ENCODE results near the gene PKNOX2.

PKNOX2 gene

DNA sequence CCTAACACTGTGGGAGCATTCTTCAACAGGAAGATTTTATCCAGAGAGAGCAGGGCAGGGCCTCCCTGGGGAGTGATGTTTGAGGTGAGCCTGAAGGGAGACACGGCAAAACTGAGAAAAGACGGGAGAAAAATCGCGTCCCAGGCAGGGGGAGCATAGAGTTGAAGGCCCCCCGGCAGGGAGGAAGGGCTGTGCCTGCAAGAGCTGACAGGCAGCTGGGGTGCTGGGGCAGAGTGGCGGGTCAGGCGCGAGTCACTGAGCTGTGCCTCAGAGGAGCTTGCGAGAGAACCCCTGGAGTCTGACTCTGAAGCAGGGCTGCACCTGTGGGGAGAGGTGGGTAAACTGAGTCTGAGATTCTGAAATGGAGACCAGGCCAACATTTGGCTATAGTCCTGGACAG lies 14.8 kb downstream of the PKNOX2 start:
- H3K27ac ChIP-seq = no peak overlapping the region
- H3K4me2 ChIP-seq = no peak overlapping the region
- H3K27me3 ChIP-seq = no peaks in the 10 kb centered on the region
- H3K9ac ChIP-seq = no peak overlapping the region
- no peaks in the 10 kb centered on the region for H3K9me3 ChIP-seq
- TF ChIP-seq Cebpa-rat (IDR thresholded peaks at IDR 0.05) = no peak
- peaks cover 6% of the 10 kb centered on the region; the same call in 1 of the 2 replicates for H4K20me1 ChIP-seq
- no peak overlapping the region for H3K4me3 ChIP-seq
- peaks cover 40% of the 10 kb centered on the region for H3K4me1 ChIP-seq
- H3K36me3 ChIP-seq = no peaks in the 10 kb centered on the region

- Histone ChIP-seq H3K27ac (no peak overlapping the region), H3K4me2 (no peak overlapping the region), H3K27me3 (no peaks in the 10 kb centered on the region), H3K9ac (no peak overlapping the region), H3K4me1 (peaks cover 34% of the 10 kb centered on the region), H3K4me3 (no peak overlapping the region), H3K9me3 (no peaks in the 10 kb centered on the region), H4K20me1 (peaks cover 6% of the 10 kb centered on the region; the same call in 1 of the 2 replicates), H3K36me3 (no peaks in the 10 kb centered on the region)
- no peak for TF ChIP-seq Cebpa-rat (IDR thresholded peaks at IDR 0.05)
Observed at GRCh38 chr11:125179895-125180294, 15.3 kb downstream of the PKNOX2 start.

GRCh38 chr11:125180413-125181305 lies 16.1 kb downstream of the PKNOX2 start:
- no peak for TF ChIP-seq Cebpa-rat (IDR thresholded peaks at IDR 0.05)
- Histone ChIP-seq H3K9ac (no peak overlapping the region), H3K4me3 (no peak overlapping the region), H3K4me2 (no peak overlapping the region), H3K27me3 (no peaks in the 10 kb centered on the region), H3K4me1 (peaks cover 26% of the 10 kb centered on the region), H3K9me3 (no peaks in the 10 kb centered on the region), H3K36me3 (no peaks in the 10 kb centered on the region), H4K20me1 (peaks cover 6% of the 10 kb centered on the region; the same call in 1 of the 2 replicates), H3K27ac (no peak overlapping the region)

GRCh38 chr11:125182573-125182972 lies 18.0 kb downstream of the PKNOX2 start:
- H3K4me2 ChIP-seq = no peak overlapping the region
- H4K20me1 ChIP-seq = no peaks in the 10 kb centered on the region
- peaks cover 7% of the 10 kb centered on the region for H3K4me1 ChIP-seq
- no peaks in the 10 kb centered on the region for H3K36me3 ChIP-seq
- no peak overlapping the region for H3K27ac ChIP-seq
- TF ChIP-seq Cebpa-rat (IDR thresholded peaks at IDR 0.05) = no peak
- H3K27me3 ChIP-seq = no peaks in the 10 kb centered on the region
- no peak overlapping the region for H3K9ac ChIP-seq
- peaks cover 13% of the 10 kb centered on the region for H3K9me3 ChIP-seq
- H3K4me3 ChIP-seq = no peak overlapping the region

GRCh38 chr11:125183641-125184040 lies 19.1 kb downstream of the PKNOX2 start:
- peaks cover 19% of the 10 kb centered on the region for H3K9me3 ChIP-seq
- no peaks in the 10 kb centered on the region for H4K20me1 ChIP-seq
- no peak overlapping the region for H3K27ac ChIP-seq
- no peak overlapping the region for H3K4me3 ChIP-seq
- TF ChIP-seq Cebpa-rat (IDR thresholded peaks at IDR 0.05) = no peak
- no peaks in the 10 kb centered on the region for H3K4me1 ChIP-seq
- H3K4me2 ChIP-seq = no peak overlapping the region
- no peaks in the 10 kb centered on the region for H3K27me3 ChIP-seq
- H3K36me3 ChIP-seq = no peaks in the 10 kb centered on the region
- H3K9ac ChIP-seq = no peak overlapping the region

DNA sequence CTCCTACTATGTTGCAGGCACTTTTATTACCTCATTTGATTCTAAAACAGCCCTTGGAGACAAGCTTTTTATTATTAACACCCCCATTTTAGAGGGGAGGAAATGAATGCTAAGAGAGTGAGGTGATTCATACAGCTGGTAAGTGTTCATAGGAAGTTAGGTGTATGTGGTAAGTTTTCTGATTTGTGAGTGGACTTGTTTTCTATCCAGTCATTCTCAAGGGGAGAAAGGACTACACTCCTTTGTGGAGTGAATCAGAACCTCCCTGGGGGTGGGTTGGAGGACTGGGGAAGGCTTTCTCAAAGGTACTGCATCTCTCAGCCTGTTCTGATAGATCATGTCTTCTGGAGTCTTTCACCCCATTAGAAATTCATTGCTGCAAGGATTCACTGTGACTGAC lies 23.5 kb downstream of the PKNOX2 start:
- no peak for TF ChIP-seq Cebpa-rat (IDR thresholded peaks at IDR 0.05)
- H3K9me3 ChIP-seq = peaks cover 19% of the 10 kb centered on the region
- H3K9ac ChIP-seq = no peak overlapping the region
- H3K27ac ChIP-seq = no peak overlapping the region
- H3K4me3 ChIP-seq = no peak overlapping the region
- no peaks in the 10 kb centered on the region for H3K4me1 ChIP-seq
- H4K20me1 ChIP-seq = no peaks in the 10 kb centered on the region
- no peak overlapping the region for H3K4me2 ChIP-seq
- H3K36me3 ChIP-seq = no peaks in the 10 kb centered on the region
- no peaks in the 10 kb centered on the region for H3K27me3 ChIP-seq

DNA sequence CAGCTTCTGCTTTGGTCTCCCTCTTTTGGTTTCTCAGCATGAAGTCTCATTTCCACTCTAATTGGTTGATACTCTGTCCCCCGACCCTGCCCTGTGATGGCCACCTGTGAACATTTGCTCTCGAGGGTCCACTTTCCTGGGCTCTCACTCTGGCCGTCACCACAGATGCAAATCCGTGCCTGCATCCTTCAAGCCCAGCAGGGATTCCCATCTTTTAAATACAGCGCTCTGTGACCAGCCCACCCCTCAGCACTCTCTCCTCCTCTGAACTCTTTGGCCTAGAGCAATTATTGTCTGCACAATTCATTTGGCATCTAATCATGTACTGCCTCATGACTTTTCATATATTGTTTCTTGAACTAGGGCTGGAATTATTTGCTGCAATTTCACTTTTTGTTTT lies 26.0 kb downstream of the PKNOX2 start:
- no peak overlapping the region for H3K27ac ChIP-seq
- H3K27me3 ChIP-seq = no peaks in the 10 kb centered on the region
- H3K9ac ChIP-seq = no peak overlapping the region
- H3K4me1 ChIP-seq = no peaks in the 10 kb centered on the region
- no peaks in the 10 kb centered on the region for H4K20me1 ChIP-seq
- peaks cover 29% of the 10 kb centered on the region for H3K9me3 ChIP-seq
- H3K4me3 ChIP-seq = no peak overlapping the region
- no peak for TF ChIP-seq Cebpa-rat (IDR thresholded peaks at IDR 0.05)
- H3K4me2 ChIP-seq = no peak overlapping the region
- no peaks in the 10 kb centered on the region for H3K36me3 ChIP-seq

DNA sequence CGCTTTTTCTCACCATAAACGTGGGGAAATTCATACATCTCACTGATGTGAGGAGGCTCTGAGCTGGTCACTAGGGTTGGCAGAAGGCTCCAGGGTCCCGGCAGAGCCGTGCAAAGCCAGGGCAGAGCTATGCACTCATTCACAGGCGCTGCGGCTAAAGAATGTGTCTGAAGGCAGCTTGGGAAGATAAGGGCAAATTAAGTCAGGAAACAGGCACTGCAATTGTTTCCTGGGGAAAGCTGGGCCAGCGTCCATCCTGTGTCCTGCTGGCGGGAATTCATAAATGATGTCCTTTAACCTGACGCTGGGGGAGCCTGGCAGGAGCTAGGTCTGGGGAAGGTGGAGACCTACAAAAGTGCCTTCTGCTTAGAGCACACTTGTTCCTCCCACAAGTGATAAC lies 27.6 kb downstream of the PKNOX2 start:
- Histone ChIP-seq H3K27me3 (no peaks in the 10 kb centered on the region), H3K4me3 (no peak overlapping the region), H3K36me3 (no peaks in the 10 kb centered on the region), H3K9ac (no peak overlapping the region), H3K9me3 (peaks cover 20% of the 10 kb centered on the region), H3K4me2 (no peak overlapping the region), H3K27ac (no peak overlapping the region), H4K20me1 (no peaks in the 10 kb centered on the region), H3K4me1 (no peaks in the 10 kb centered on the region)
- TF ChIP-seq Cebpa-rat (IDR thresholded peaks at IDR 0.05) = no peak

- H3K9me3 ChIP-seq = peaks cover 13% of the 10 kb centered on the region
- no peaks in the 10 kb centered on the region for H4K20me1 ChIP-seq
- no peak overlapping the region for H3K4me3 ChIP-seq
- no peaks in the 10 kb centered on the region for H3K4me1 ChIP-seq
- no peak overlapping the region for H3K9ac ChIP-seq
- no peak overlapping the region for H3K4me2 ChIP-seq
- H3K27me3 ChIP-seq = no peaks in the 10 kb centered on the region
- no peak for TF ChIP-seq Cebpa-rat (IDR thresholded peaks at IDR 0.05)
- H3K36me3 ChIP-seq = no peaks in the 10 kb centered on the region
- no peak overlapping the region for H3K27ac ChIP-seq
Observed at GRCh38 chr11:125192717-125193415, 28.3 kb downstream of the PKNOX2 start.

DNA sequence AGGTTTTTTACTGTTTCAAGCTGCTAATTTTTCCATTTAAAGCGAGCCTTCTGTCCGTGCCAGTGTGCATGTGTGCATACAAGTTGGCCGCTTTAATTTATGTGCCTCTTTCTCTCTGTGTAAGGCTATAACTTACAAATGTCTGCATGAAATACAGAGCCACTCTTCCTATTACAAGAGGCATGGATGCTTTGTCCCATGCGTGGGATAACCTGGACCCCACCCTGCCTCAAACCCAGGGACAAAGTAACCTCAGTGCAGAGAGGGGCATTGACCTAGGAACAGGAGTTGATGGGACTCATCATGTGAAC lies 28.8 kb downstream of the PKNOX2 start:
- H3K9me3 ChIP-seq = peaks cover 10% of the 10 kb centered on the region
- no peak overlapping the region for H3K9ac ChIP-seq
- H4K20me1 ChIP-seq = no peaks in the 10 kb centered on the region
- H3K4me1 ChIP-seq = no peaks in the 10 kb centered on the region
- no peaks in the 10 kb centered on the region for H3K27me3 ChIP-seq
- H3K36me3 ChIP-seq = no peaks in the 10 kb centered on the region
- H3K4me3 ChIP-seq = no peak overlapping the region
- no peak overlapping the region for H3K4me2 ChIP-seq
- TF ChIP-seq Cebpa-rat (IDR thresholded peaks at IDR 0.05) = no peak
- no peak overlapping the region for H3K27ac ChIP-seq

All from BLaER1 (cell line).